Loucy (cell line): ENCODE results near the gene BNIP3.

Source experiments
- H2AFZ ChIP-seq: fragments of 200-600 bp; sonication (generic); 2 replicates; pipeline ENCODE4 v1.6.0; 2016; ENCODE audit warnings: antibody characterized with exemption, mild to moderate bottlenecking, low read length, moderate library complexity
- H3F3A ChIP-seq: fragments of 200-600 bp; 2 replicates; pipeline ENCODE4 v1.6.0; 2016; ENCODE audit warnings: antibody characterized with exemption, low read depth, mild to moderate bottlenecking
- H3K27me3 ChIP-seq: fragments of 200-600 bp; sonication (generic); 2 replicates; pipeline ENCODE4 v1.6.1; 2014; ENCODE audit warnings: low read length, mild to moderate bottlenecking; ENCODE audit not compliant: insufficient read depth, poor library complexity, severe bottlenecking
- H3K36me3 ChIP-seq: fragments of 200-600 bp; sonication (generic); 2 replicates; pipeline ENCODE4 v1.6.1; 2016; ENCODE audit warnings: low read length; ENCODE audit not compliant: insufficient read depth
- H3K4me1 ChIP-seq: fragments of 200-600 bp; sonication (generic); 2 replicates; pipeline ENCODE4 v1.5.1; 2014; ENCODE audit warnings: low read length, mild to moderate bottlenecking; ENCODE audit not compliant: insufficient read depth, poor library complexity, severe bottlenecking
- H3K4me2 ChIP-seq: fragments of 200-600 bp; sonication (generic); 2 replicates; pipeline ENCODE4 v1.6.0; 2014; ENCODE audit warnings: antibody characterized with exemption, low read length, low read depth, mild to moderate bottlenecking; ENCODE audit not compliant: poor library complexity, severe bottlenecking
- H3K4me3 ChIP-seq: fragments of 200-600 bp; sonication (generic); 2 replicates; pipeline ENCODE4 v1.5.1; 2014; ENCODE audit warnings: low read length, mild to moderate bottlenecking, mixed read lengths; ENCODE audit not compliant: poor library complexity, severe bottlenecking
- H3K79me2 ChIP-seq: fragments of 200-600 bp; sonication (generic); 2 replicates; pipeline ENCODE4 v1.6.1; 2014; ENCODE audit warnings: low read length; ENCODE audit not compliant: insufficient read depth
- H3K9ac ChIP-seq: fragments of 200-600 bp; sonication (generic); 2 replicates; pipeline ENCODE4 v1.6.0; 2014; ENCODE audit warnings: mild to moderate bottlenecking, low read depth, low read length, moderate library complexity; ENCODE audit not compliant: poor library complexity, severe bottlenecking
- H3K9me2 ChIP-seq: fragments of 200-600 bp; sonication (generic); replicated peaks from 2 replicates; pipeline ENCODE4 v1.6.1; 2016; ENCODE audit warnings: low read depth, low read length, mixed read lengths
- H3K9me3 ChIP-seq: fragments of 200-600 bp; sonication (generic); 2 replicates; pipeline ENCODE4 v1.6.1; 2014; ENCODE audit warnings: mild to moderate bottlenecking, antibody characterized with exemption, low read length, low read depth; ENCODE audit not compliant: insufficient read depth
- H4K20me1 ChIP-seq: fragments of 200-600 bp; sonication (generic); 2 replicates; pipeline ENCODE4 v1.6.0; 2014; ENCODE audit warnings: antibody characterized with exemption, low read length, mild to moderate bottlenecking; ENCODE audit not compliant: insufficient read depth, poor library complexity, severe bottlenecking
- CTCF ChIP-seq: fragments of 200-600 bp; sonication (generic); conservative IDR thresholded peaks from 2 replicates; pipeline ENCODE4 v1.5.1; 2014; ENCODE audit warnings: mild to moderate bottlenecking, antibody characterized with exemption, low read length
- EZH2phosphoT487 ChIP-seq: fragments of 200-600 bp; IDR thresholded peaks from 2 replicates; pipeline ENCODE4 v1.6.1; 2018; ENCODE audit warnings: antibody characterized with exemption, mild to moderate bottlenecking, moderate library complexity, borderline replicate concordance

The BNIP3 gene

GRCh38 chr10:132011445-132011844 is 29.7 kb upstream of the BNIP3 start:
- no peaks in the 10 kb centered on the region for H3K27me3 ChIP-seq
- H3K4me1 ChIP-seq = no peaks in the 10 kb centered on the region
- TF ChIP-seq CTCF (no peak), EZH2phosphoT487 (no peak)
- H2AFZ ChIP-seq = no peak overlapping the region
- no peaks in the 10 kb centered on the region for H3K9me3 ChIP-seq
- no peak overlapping the region for H3K9ac ChIP-seq
- H3K36me3 ChIP-seq = no peaks in the 10 kb centered on the region
- no peaks in the 10 kb centered on the region for H4K20me1 ChIP-seq
- H3K4me2 ChIP-seq = no peak overlapping the region
- H3K79me2 ChIP-seq = no peaks in the 10 kb centered on the region
- H3F3A ChIP-seq = no peaks in the 10 kb centered on the region
- H3K4me3 ChIP-seq = no peak overlapping the region
- no peaks in the 10 kb centered on the region for H3K9me2 ChIP-seq

GRCh38 chr10:132011024-132011423 is 29.3 kb upstream of the BNIP3 start:
- no peak overlapping the region for H3K4me3 ChIP-seq
- H3K4me1 ChIP-seq = no peaks in the 10 kb centered on the region
- no peak overlapping the region for H2AFZ ChIP-seq
- H3K9me2 ChIP-seq = no peaks in the 10 kb centered on the region
- no peaks in the 10 kb centered on the region for H3K79me2 ChIP-seq
- H3F3A ChIP-seq = no peaks in the 10 kb centered on the region
- no peaks in the 10 kb centered on the region for H3K27me3 ChIP-seq
- no peaks in the 10 kb centered on the region for H3K36me3 ChIP-seq
- no peak overlapping the region for H3K9ac ChIP-seq
- no peaks in the 10 kb centered on the region for H3K9me3 ChIP-seq
- H4K20me1 ChIP-seq = no peaks in the 10 kb centered on the region
- no peak for TF ChIP-seq CTCF
- TF ChIP-seq EZH2phosphoT487 = no peak
- no peak overlapping the region for H3K4me2 ChIP-seq

- Histone ChIP-seq H3K9me2 (no peaks in the 10 kb centered on the region), H3K79me2 (no peaks in the 10 kb centered on the region), H3F3A (no peaks in the 10 kb centered on the region), H2AFZ (no peak overlapping the region), H4K20me1 (no peaks in the 10 kb centered on the region), H3K9ac (no peak overlapping the region), H3K27me3 (no peaks in the 10 kb centered on the region), H3K36me3 (no peaks in the 10 kb centered on the region), H3K4me1 (no peaks in the 10 kb centered on the region), H3K4me2 (no peak overlapping the region), H3K9me3 (no peaks in the 10 kb centered on the region), H3K4me3 (no peak overlapping the region)
- TF ChIP-seq CTCF (no peak), EZH2phosphoT487 (no peak)
Measured at GRCh38 chr10:132010483-132010882, 28.8 kb upstream of the BNIP3 start.
